HG02588 (cell line): ENCODE data around the gene PEX11A.

Source experiments
- ATAC-seq: cut with Tn5 transposase; IDR thresholded peaks from one replicate; pipeline ENCODE4 v1.9.1; 2021; ENCODE audit warnings: mild to moderate bottlenecking, moderate library complexity; ENCODE audit not compliant: unreplicated experiment

Gene PEX11A

GRCh38 chr15:89657686-89658200, 32.8 kb downstream of the PEX11A start:
- ATAC-seq: no peak

GRCh38 chr15:89656116-89656815, 34.3 kb downstream of the PEX11A start:
- ATAC-seq: no peak

- ATAC-seq: no peak
These were observed 35.4 kb downstream of the PEX11A start, which contains the start of gene KIF7 for GRCh38 chr15:89654847-89655805. KIF7 (minus strand) TSS chr15:89655467; CDS start chr15:89652930, 2,537 bp downstream.

- ATAC-seq: no peak
These were observed 36.2 kb downstream of the PEX11A start for GRCh38 chr15:89654301-89654761.

- ATAC-seq: no peak
These were observed 37.0 kb downstream of the PEX11A start for GRCh38 chr15:89653578-89653977.

- no peak for ATAC-seq
These were observed 37.9 kb downstream of the PEX11A start for GRCh38 chr15:89652666-89653065.

GRCh38 chr15:89652131-89652530, 38.4 kb downstream of the PEX11A start:
- no peak for ATAC-seq

- no peak for ATAC-seq
These were observed 40.8 kb downstream of the PEX11A start for GRCh38 chr15:89649716-89650115.

- ATAC-seq: no peak
These were observed 41.4 kb downstream of the PEX11A start for GRCh38 chr15:89649013-89649625.

GRCh38 chr15:89648106-89649012, 42.2 kb downstream of the PEX11A start:
- no peak for ATAC-seq

GRCh38 chr15:89647191-89647851, 43.2 kb downstream of the PEX11A start:
- no peak for ATAC-seq

GRCh38 chr15:89646416-89647141, 44.0 kb downstream of the PEX11A start:
- no peak for ATAC-seq

GRCh38 chr15:89645680-89646079, 44.9 kb downstream of the PEX11A start:
- no peak for ATAC-seq

- no peak for ATAC-seq
These were observed 48.4 kb downstream of the PEX11A start for GRCh38 chr15:89642106-89642505.

- ATAC-seq: no peak
These were observed 49.5 kb downstream of the PEX11A start for GRCh38 chr15:89641053-89641452.

GRCh38 chr15:89640245-89640644, 50.3 kb downstream of the PEX11A start:
- ATAC-seq: no peak

GRCh38 chr15:89633585-89633984, 57.0 kb downstream of the PEX11A start:
- ATAC-seq: no peak

GRCh38 chr15:89632563-89633430, 57.8 kb downstream of the PEX11A start:
- no peak for ATAC-seq
